IMR-90 (cell line): ENCODE data around the gene STXBP2. TPM values are rescaled to one million over a fixed set of nuclear protein-coding genes. Genes with fewer than 3 reads are reported as not detected.

Source experiments
- ATAC-seq: fragments of 200-7000 bp; cut with Tn5 transposase; 2 replicates; pipeline ENCODE4 v1.9.1; 2020; ENCODE audit warnings: low read depth, mild to moderate bottlenecking, moderate library complexity
- BruUV-seq: library from RNA; stranded (reverse); fragments of 400-500 nt; replicated peaks from 2 replicates; lab custom pipeline; 2021; lab: Mats Ljungman, UMichigan
- CTCF ChIA-PET: fragments of 300-600 bp; formaldehyde crosslinking; extraction: SDS; loops from one replicate; lab custom pipeline; 2021; ENCODE audit warnings: antibody characterized with exemption; lab: Yijun Ruan, JAX
- POLR2A ChIA-PET: fragments of 300-600 bp; sonication (Branson Sonifier 250); formaldehyde crosslinking; loops from one replicate; lab custom pipeline; 2022; ENCODE audit warnings: antibody characterized with exemption; ENCODE audit not compliant: unreplicated experiment; lab: Charles Lee
- DNase-seq: peaks from one replicate; pipeline ENCODE4 v3.0.0; 2013
- H2AFZ ChIP-seq: replicated peaks from 2 replicates; pipeline ENCODE3; 2013; ENCODE audit warnings: low read length, mild to moderate bottlenecking; ENCODE audit not compliant: poor library complexity
- H2AK5ac ChIP-seq: 2 replicates; pipeline ENCODE4 v1.6.1; 2013; ENCODE audit warnings: low read depth, low read length, inconsistent platforms
- H2AK9ac ChIP-seq: replicated peaks from 2 replicates; pipeline ENCODE3; 2013; ENCODE audit warnings: mild to moderate bottlenecking, low read depth, low read length, moderate library complexity; ENCODE audit not compliant: poor library complexity
- H2BK120ac ChIP-seq: 2 replicates; pipeline ENCODE4 v1.6.1; 2013; ENCODE audit warnings: low read depth, low read length, inconsistent platforms
- H2BK15ac ChIP-seq: 3 replicates; pipeline ENCODE4 v1.6.1; 2013; ENCODE audit warnings: low read depth, low read length, inconsistent platforms
- H2BK20ac ChIP-seq: 2 replicates; pipeline ENCODE4 v1.6.1; 2013; ENCODE audit warnings: low read depth, mild to moderate bottlenecking, inconsistent platforms, low read length, moderate library complexity
- H2BK5ac ChIP-seq: 2 replicates; pipeline ENCODE4 v1.6.1; 2013; ENCODE audit warnings: mild to moderate bottlenecking, low read depth, low read length, inconsistent platforms; ENCODE audit not compliant: poor library complexity, severe bottlenecking
- H3K14ac ChIP-seq: replicated peaks from 2 replicates; pipeline ENCODE4 v1.6.1; 2013; ENCODE audit warnings: low read depth, low read length, inconsistent platforms
- H3K18ac ChIP-seq: 2 replicates; pipeline ENCODE4 v1.6.1; 2013; ENCODE audit warnings: low read depth, low read length, control low read depth
- H3K23ac ChIP-seq: 2 replicates; pipeline ENCODE4 v1.6.1; 2013; ENCODE audit warnings: low read depth, low read length, inconsistent platforms
- H3K27ac ChIP-seq: 2 replicates; pipeline ENCODE4 v1.5.1; 2013; ENCODE audit warnings: mild to moderate bottlenecking, control low read depth, low read length; ENCODE audit not compliant: insufficient read depth
- H3K27me3 ChIP-seq: 2 replicates; pipeline ENCODE4 v1.6.1; 2013; ENCODE audit warnings: low read length; ENCODE audit not compliant: control insufficient read depth, insufficient read depth
- H3K36me3 ChIP-seq: 2 replicates; pipeline ENCODE4 v1.6.1; 2013; ENCODE audit warnings: low read length, mixed read lengths; ENCODE audit not compliant: control insufficient read depth, insufficient read depth
- H3K4ac ChIP-seq: 2 replicates; pipeline ENCODE4 v1.6.1; 2013; ENCODE audit warnings: low read depth, low read length, inconsistent platforms
- H3K4me1 ChIP-seq: 2 replicates; pipeline ENCODE4 v1.6.1; 2013; ENCODE audit warnings: low read length, mixed read lengths; ENCODE audit not compliant: control insufficient read depth, insufficient read depth
- H3K4me2 ChIP-seq: 2 replicates; pipeline ENCODE4 v1.6.1; 2013; ENCODE audit warnings: low read depth, mild to moderate bottlenecking, control low read depth, low read length, moderate library complexity
- H3K4me3 ChIP-seq: 2 replicates; pipeline ENCODE4 v1.5.1; 2013; ENCODE audit warnings: low read depth, mild to moderate bottlenecking, control low read depth, low read length, moderate library complexity; ENCODE audit not compliant: insufficient read depth
- H3K56ac ChIP-seq: 2 replicates; pipeline ENCODE4 v1.6.1; 2013; ENCODE audit warnings: low read length, inconsistent platforms; ENCODE audit not compliant: insufficient read depth; ENCODE audit errors: extremely low read depth
- H3K79me1 ChIP-seq, 2 experiments: 2 replicates each; pipeline ENCODE4 v1.6.1; 2013; ENCODE audit warnings: low read length in 2 of 2, inconsistent platforms in 1 of 2, low read depth in 1 of 2
- H3K9ac ChIP-seq: 2 replicates; pipeline ENCODE4 v1.6.1; 2013; ENCODE audit warnings: low read depth, low read length, control low read depth
- H3K9me1 ChIP-seq: 2 replicates; pipeline ENCODE4 v1.6.1; 2013; ENCODE audit warnings: low read length, inconsistent platforms; ENCODE audit not compliant: insufficient read depth
- H3K9me3 ChIP-seq: 2 replicates; pipeline ENCODE4 v1.6.1; 2013; ENCODE audit warnings: low read length; ENCODE audit not compliant: control insufficient read depth, insufficient read depth
- H4K20me1 ChIP-seq: 2 replicates; pipeline ENCODE4 v1.6.1; 2013; ENCODE audit warnings: low read length, inconsistent platforms; ENCODE audit not compliant: insufficient read depth
- H4K5ac ChIP-seq: 2 replicates; pipeline ENCODE4 v1.6.1; 2013; ENCODE audit warnings: mild to moderate bottlenecking, low read depth, low read length, control low read depth
- H4K8ac ChIP-seq, 2 experiments: 2 replicates each; pipeline ENCODE4 v1.6.1; 2013; ENCODE audit warnings: low read depth in 2 of 2, low read length in 2 of 2, control low read depth in 1 of 2, inconsistent platforms in 1 of 2
- H4K91ac ChIP-seq: 2 replicates; pipeline ENCODE4 v1.6.1; 2013; ENCODE audit warnings: low read depth, low read length, inconsistent platforms; ENCODE audit not compliant: insufficient read depth
- RCOR1 ChIP-seq: IDR thresholded peaks from 2 replicates; pipeline ENCODE4 v1.6.1; 2012; ENCODE audit warnings: mild to moderate bottlenecking, low read length, improper control_type of control experiment; ENCODE audit not compliant: insufficient replicate concordance
- SMC3 ChIP-seq: fragments of 150-350 bp; IDR thresholded peaks from 2 replicates; pipeline ENCODE4 v1.6.1; 2016; ENCODE audit warnings: low read depth, mild to moderate bottlenecking, antibody characterized with exemption, low read length, moderate library complexity
- dilution Hi-C: fragments of 300-500 bp; cut with HindIII; formaldehyde crosslinking; loops from one replicate; pipeline ENCODE4 v1.14.3; 2018; ENCODE audit warnings: low sequenced_read_pairs; ENCODE audit not compliant: unreplicated experiment
- in situ Hi-C: fragments of 300-500 bp; cut with MboI; formaldehyde crosslinking; loops from 3 replicates; pipeline ENCODE4 v1.14.3; 2019; ENCODE audit warnings: low sequenced_read_pairs, inconsistent platforms, mixed read lengths
- intact Hi-C: fragments of 100-400 bp; cut with micrococcal nuclease; formaldehyde crosslinking; loops from 2 replicates; pipeline ENCODE4 v1.10.0; 2022
- polyA plus RNA-seq, 3 experiments: library from polyadenylated mRNA; depleted of rRNA; stranded (reverse); fragments of >200 nt; gene quantifications; 2 replicates each; pipeline ENCODE4 v1.2.3, GENCODE V29; 2012; ENCODE audit warnings: low replicate concordance in 1 of 3
- total RNA-seq: library from RNA; depleted of rRNA; stranded (reverse); fragments of >200 nt; gene quantifications from 2 replicates; pipeline ENCODE4 v1.2.3, GENCODE V29; 2012
- TF ChIP-seq, protein P1 (sequence below): fragments of 150-350 bp; IDR thresholded peaks from 2 replicates; pipeline ENCODE4 v1.6.1; 2017; ENCODE audit warnings: mild to moderate bottlenecking, antibody characterized with exemption, low read length, low read depth

The STXBP2 gene
- total and polyA plus RNA-seq, 2 of the 4 experiments (the other 2 are of a cell fraction), result 3.9 to 12.6 TPM

DNA sequence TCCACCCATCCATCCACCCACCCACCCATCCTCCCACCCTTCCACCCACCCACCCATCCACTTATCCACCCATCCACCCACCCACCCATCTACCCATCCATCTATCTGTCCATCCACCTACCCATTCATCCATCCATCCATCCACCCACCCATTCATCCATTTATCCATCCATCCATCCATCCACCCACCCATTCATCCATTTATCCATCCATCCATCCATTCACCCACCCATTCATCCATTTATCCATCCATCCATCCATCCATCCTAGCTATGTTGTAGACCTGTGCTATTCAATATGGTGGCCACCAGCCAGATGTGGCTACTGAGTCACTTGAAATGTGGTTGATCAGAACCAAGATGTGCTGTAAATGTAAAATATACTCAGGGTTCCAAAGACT is 36.2 kb upstream of the STXBP2 start:
- Histone ChIP-seq H3K23ac (no peak overlapping the region), H2BK120ac (no peak overlapping the region), H3K27ac (no peak overlapping the region), H2BK5ac (no peak overlapping the region), H3K36me3 (no peaks in the 10 kb centered on the region), H2AFZ (no peak overlapping the region), H3K4me3 (no peak overlapping the region), H3K9me1 (no peaks in the 10 kb centered on the region), H3K27me3 (peaks cover 29% of the 10 kb centered on the region), H3K4me1 (no peaks in the 10 kb centered on the region), H4K20me1 (no peaks in the 10 kb centered on the region), H4K5ac (no peak overlapping the region), H3K18ac (no peak overlapping the region), H3K56ac (no peak overlapping the region), H3K14ac (no peak overlapping the region), H3K9ac (no peak overlapping the region), H4K91ac (no peak overlapping the region), H2BK15ac (no peak overlapping the region), H3K9me3 (no peaks in the 10 kb centered on the region), H2BK20ac (no peak overlapping the region), H3K79me1 (no peaks in the 10 kb centered on the region), H3K4ac (no peak overlapping the region), H2AK9ac (no peak overlapping the region), H3K4me2 (no peak overlapping the region), H4K8ac (no peak overlapping the region), H2AK5ac (no peak overlapping the region)
- DNase-seq (no peak), ATAC-seq (no peak)
- BruUV-seq, result no TSS peak
- ChIA-PET CTCF (no interaction called here), POLR2A (no interaction called here)
- TF ChIP-seq SMC3 (no peak), RCOR1 (no peak)
- TF ChIP-seq, protein P1, sequence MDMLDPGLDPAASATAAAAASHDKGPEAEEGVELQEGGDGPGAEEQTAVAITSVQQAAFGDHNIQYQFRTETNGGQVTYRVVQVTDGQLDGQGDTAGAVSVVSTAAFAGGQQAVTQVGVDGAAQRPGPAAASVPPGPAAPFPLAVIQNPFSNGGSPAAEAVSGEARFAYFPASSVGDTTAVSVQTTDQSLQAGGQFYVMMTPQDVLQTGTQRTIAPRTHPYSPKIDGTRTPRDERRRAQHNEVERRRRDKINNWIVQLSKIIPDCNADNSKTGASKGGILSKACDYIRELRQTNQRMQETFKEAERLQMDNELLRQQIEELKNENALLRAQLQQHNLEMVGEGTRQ, result no peak
- in situ Hi-C loops (no loop called here), intact Hi-C loops (no loop called here), dilution Hi-C loops (no loop called here)
